Breast epithelium (tissue), 4 donors: ENCODE measurements around the gene AR. TPM values are rescaled to one million over a fixed set of nuclear protein-coding genes. Genes with fewer than 3 reads are reported as not detected.

Experiments
- DNase-seq, 2 donors: peaks; one replicate each; pipeline ENCODE4 v3.0.0-alpha.2; 2019; ENCODE audit warnings: low spot score in 2 of 2
- H3K27ac ChIP-seq, 2 donors: fragments of 200-600 bp; sonication (generic) in 1 of 2; one replicate each; pipeline ENCODE4 v1.5.1; 2016 to 2019; ENCODE audit warnings: mild to moderate bottlenecking in 1 of 2
- H3K27me3 ChIP-seq, 2 donors: fragments of 200-600 bp; sonication (generic) in 1 of 2; one replicate each; pipeline versions ENCODE4 v1.5.1 to v1.6.0; 2017 to 2019; ENCODE audit warnings: control low read depth in 1 of 2, mild to moderate bottlenecking in 1 of 2
- H3K36me3 ChIP-seq: fragments of 200-600 bp; one replicate; pipeline ENCODE4 v1.5.1; 2019
- H3K4me1 ChIP-seq, 2 donors: fragments of 200-600 bp; sonication (generic); one replicate each; pipeline ENCODE4 v1.5.1; 2016 to 2019; ENCODE audit warnings: control low read depth in 1 of 2
- H3K4me3 ChIP-seq, 3 donors: fragments of 200-600 bp; sonication (generic); 1 replicate in 2 of 3; 2 replicates in 1 of 3; pipeline ENCODE4 v1.5.1; 2016 to 2019; ENCODE audit warnings: mild to moderate bottlenecking in 3 of 3, moderate library complexity in 2 of 3
- H3K9me3 ChIP-seq, 2 donors: fragments of 200-600 bp; sonication (generic) in 1 of 2; one replicate each; pipeline ENCODE4 v1.5.1; 2016 to 2019; ENCODE audit warnings: control low read depth in 1 of 2
- POLR2A ChIP-seq: fragments of 450-650 bp; IDR thresholded peaks from one replicate; pipeline ENCODE4 v1.6.1; 2016; ENCODE audit warnings: antibody characterized with exemption, mild to moderate bottlenecking, moderate library complexity
- POLR2AphosphoS5 ChIP-seq, 3 donors: sonication (generic); formaldehyde crosslinking; IDR thresholded peaks; one replicate each; pipeline ENCODE4 v1.6.1; 2017; ENCODE audit warnings: antibody characterized with exemption in 3 of 3
- intact Hi-C: fragments of 100-400 bp; cut with DNase I; formaldehyde crosslinking; loops from one replicate; pipeline ENCODE4 v1.15.1; 2023; ENCODE audit warnings: low total_unique reads
- total RNA-seq, 3 donors: library from RNA; depleted of rRNA; stranded (reverse); fragments of >200 nt; gene quantifications; one replicate each; pipeline ENCODE4 v1.1.0, GENCODE V29; 2016
- TF ChIP-seq, protein P1 (sequence below), 3 donors: fragments of 450-650 bp; IDR thresholded peaks; one replicate each; pipeline ENCODE4 v1.5.1; 2016 to 2017; ENCODE audit warnings: antibody characterized with exemption in 3 of 3, mild to moderate bottlenecking in 3 of 3, moderate library complexity in 3 of 3

The AR gene
- total RNA-seq, 3 donors from 2014 or later = 29.1 to 51.8 (median 35.7) TPM

DNA sequence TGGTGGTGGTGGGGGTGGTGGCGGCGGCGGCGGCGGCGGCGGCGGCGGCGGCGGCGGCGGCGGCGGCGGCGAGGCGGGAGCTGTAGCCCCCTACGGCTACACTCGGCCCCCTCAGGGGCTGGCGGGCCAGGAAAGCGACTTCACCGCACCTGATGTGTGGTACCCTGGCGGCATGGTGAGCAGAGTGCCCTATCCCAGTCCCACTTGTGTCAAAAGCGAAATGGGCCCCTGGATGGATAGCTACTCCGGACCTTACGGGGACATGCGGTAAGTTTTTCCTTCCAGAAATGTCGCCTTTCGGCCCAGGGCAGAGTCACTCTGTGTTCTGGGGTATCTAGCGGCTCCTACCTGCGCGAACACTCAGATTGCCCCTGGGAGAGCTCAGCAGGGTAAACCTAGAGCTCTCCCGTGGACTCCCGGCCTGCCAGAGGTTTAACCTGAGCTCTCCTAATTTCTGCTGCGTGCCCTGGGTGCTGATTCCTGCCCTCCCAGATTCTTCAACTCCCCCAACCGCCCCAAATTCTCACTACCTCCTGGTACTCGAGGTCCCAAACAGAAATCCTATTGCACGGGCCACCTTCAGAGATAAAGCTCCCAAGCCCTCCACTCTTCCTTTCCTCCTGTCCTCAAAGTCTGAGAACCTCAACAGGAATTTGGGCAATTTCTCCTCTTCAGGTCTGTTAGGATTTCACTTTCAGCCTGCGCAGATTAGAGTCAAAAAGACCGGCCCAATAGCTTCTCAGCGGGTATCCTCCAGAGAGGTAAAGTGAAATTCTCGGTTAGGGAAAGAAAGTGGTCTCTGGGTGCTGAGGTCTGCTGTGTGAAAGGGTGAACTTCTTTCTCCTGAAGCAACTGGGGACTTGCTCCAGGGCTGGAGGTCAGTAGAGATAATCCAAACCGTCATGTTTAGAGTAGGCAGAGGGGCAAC lies 2.9 kb downstream of the AR start:
- intact Hi-C loops = no loop called here
- H3K9me3 ChIP-seq = no peaks in the 10 kb centered on the region
- H3K36me3 ChIP-seq = no peaks in the 10 kb centered on the region
- peak overlapping the region; percentile 52 to 72 (median 54) for H3K4me3 ChIP-seq
- TF ChIP-seq POLR2AphosphoS5 (IDR thresholded peaks at IDR 0.05) (no peak), POLR2A (no peak)
- TF ChIP-seq, protein P1, sequence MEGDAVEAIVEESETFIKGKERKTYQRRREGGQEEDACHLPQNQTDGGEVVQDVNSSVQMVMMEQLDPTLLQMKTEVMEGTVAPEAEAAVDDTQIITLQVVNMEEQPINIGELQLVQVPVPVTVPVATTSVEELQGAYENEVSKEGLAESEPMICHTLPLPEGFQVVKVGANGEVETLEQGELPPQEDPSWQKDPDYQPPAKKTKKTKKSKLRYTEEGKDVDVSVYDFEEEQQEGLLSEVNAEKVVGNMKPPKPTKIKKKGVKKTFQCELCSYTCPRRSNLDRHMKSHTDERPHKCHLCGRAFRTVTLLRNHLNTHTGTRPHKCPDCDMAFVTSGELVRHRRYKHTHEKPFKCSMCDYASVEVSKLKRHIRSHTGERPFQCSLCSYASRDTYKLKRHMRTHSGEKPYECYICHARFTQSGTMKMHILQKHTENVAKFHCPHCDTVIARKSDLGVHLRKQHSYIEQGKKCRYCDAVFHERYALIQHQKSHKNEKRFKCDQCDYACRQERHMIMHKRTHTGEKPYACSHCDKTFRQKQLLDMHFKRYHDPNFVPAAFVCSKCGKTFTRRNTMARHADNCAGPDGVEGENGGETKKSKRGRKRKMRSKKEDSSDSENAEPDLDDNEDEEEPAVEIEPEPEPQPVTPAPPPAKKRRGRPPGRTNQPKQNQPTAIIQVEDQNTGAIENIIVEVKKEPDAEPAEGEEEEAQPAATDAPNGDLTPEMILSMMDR (IDR thresholded peaks at IDR 0.05) = no peak
- H3K27ac ChIP-seq = peak overlapping the region; percentile 17 to 80
- peaks cover 0 to 41% of the 10 kb centered on the region in 2 donors for H3K27me3 ChIP-seq
- no peaks in the 10 kb centered on the region for H3K4me1 ChIP-seq
- no peak for DNase-seq

DNA sequence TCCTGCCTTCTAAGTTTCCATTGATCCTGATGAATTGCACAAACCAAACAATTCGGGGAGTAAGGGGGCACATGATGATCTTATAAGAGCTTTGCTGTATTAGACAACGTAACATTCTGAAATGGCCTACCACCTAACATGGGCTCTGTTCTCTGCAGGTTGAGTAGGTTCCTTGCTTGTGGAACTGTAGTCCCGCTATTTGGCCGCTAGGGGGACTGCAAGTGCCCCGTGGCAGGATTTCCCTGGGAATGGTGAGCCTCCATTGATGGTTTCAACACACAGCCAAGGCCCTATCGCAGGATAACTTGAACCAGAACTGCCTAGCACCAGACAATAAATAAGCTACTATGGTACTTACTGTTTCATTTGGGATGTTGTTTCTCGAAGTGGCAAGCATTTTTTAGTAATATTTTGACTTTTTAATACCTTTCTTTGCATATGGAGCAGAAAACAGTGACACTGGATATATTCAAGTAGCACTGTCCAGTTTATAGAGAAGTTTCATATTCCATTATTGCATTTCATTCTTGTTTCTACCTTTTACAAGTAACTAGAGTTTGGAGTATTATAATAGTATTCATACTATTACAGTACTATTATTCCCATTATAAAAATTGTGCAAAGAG lies 11.9 kb downstream of the AR start:
- no peak overlapping the region for H3K4me3 ChIP-seq
- H3K36me3 ChIP-seq = no peaks in the 10 kb centered on the region
- H3K4me1 ChIP-seq = no peaks in the 10 kb centered on the region
- DNase-seq = no peak
- H3K27me3 ChIP-seq = peaks cover 0 to 16% of the 10 kb centered on the region in 2 donors
- H3K27ac ChIP-seq = no peak overlapping the region
- no peaks in the 10 kb centered on the region for H3K9me3 ChIP-seq
- no peak for TF ChIP-seq POLR2A
- no peak for TF ChIP-seq POLR2AphosphoS5 (IDR thresholded peaks at IDR 0.05)
- TF ChIP-seq, protein P1 (IDR thresholded peaks at IDR 0.05) = peak; percentile 32 to 45 (median 35)
- intact Hi-C loops = no loop called here

DNA sequence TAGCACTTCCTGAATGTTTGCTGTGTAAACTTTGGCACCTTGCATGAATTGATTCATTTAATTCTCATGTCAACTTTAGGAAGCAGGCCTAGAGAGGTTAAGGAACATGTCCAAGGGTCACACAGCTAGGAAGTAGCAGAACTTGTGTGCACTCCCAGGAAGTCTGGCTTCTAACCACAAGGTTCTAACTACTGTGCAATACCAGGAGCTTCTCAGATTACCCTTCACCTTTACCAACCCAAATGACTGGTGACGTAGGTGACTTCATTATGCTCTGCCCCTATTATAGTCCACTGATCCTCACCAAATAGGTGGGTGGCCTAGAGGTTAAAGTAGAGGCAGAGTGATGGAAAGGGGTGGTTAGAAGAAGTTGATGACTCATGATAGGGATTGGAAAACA lies 14.4 kb downstream of the AR start:
- intact Hi-C loops = no loop called here
- no peak overlapping the region for H3K4me3 ChIP-seq
- no peak for DNase-seq
- TF ChIP-seq POLR2AphosphoS5 (IDR thresholded peaks at IDR 0.05) (no peak), POLR2A (no peak)
- TF ChIP-seq, protein P1 (IDR thresholded peaks at IDR 0.05) = no peak
- H3K4me1 ChIP-seq = no peaks in the 10 kb centered on the region
- H3K36me3 ChIP-seq = no peaks in the 10 kb centered on the region
- no peaks in the 10 kb centered on the region for H3K9me3 ChIP-seq
- no peak overlapping the region for H3K27ac ChIP-seq
- H3K27me3 ChIP-seq = peaks cover 0 to 20% of the 10 kb centered on the region in 2 donors

DNA sequence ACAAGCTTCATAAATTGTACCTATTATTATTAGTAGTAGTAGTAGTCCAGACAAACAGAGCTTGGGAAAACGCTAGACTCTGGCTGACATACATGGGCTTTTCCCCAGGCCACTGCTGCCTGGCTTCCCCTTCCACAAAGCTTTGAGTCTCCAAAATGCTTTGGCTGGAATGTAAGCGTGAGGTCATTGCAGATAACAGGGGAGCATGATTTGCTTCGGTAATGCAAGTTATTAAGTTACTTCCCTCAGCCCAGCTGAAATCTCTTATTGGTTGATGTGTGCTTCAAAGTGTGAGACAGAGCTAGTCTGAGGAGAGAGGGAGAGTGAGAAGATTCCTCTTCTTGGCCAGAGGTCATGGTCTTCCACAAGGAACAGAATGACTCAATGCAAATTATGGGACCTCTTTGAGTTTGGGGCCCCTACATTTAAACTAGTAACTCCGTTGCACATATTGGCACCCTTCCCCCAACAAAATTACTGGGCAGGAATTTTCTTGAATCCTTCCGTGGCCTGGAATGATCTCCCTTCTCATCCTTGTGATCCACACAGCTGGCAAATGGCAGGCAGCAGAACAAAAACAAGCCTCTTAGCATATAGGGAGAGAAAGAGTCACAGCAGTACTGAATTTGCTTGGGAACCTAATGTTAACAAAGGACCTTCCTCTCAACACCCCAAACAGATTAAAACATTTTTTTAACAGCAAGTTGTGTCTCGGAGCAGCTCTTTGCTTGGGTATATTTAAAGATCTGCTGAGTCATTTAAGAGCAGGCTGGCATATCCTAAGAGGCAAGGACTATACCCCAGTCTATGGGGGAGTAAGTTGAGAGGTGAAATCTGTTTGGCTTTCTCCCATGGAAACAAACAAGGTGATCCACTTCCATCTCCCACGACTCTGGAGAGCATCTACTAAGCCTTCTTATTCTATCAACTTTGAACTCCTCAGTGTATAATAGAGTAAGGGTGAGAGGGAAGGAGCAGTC lies 19.9 kb downstream of the AR start:
- Histone ChIP-seq H3K4me1 (no peaks in the 10 kb centered on the region), H3K36me3 (no peaks in the 10 kb centered on the region), H3K4me3 (no peak overlapping the region), H3K27ac (no peak overlapping the region), H3K9me3 (no peaks in the 10 kb centered on the region), H3K27me3 (peaks cover 0 to 10% of the 10 kb centered on the region in 2 donors)
- no peak for DNase-seq
- intact Hi-C loops = no loop called here
- TF ChIP-seq, protein P1 (IDR thresholded peaks at IDR 0.05) = no peak
- TF ChIP-seq POLR2A (no peak), POLR2AphosphoS5 (IDR thresholded peaks at IDR 0.05) (no peak)
